ENCODE measurements around the gene CDC42BPA.

GRCh38 chr1:226965581-226966440 lies 352.5 kb downstream of the CDC42BPA start:
- TF ChIP-seq CTCF (IDR thresholded peaks at IDR 0.05): no peak
- TF ChIP-seq ZFX (IDR thresholded peaks at IDR 0.05; ENCODE audit: borderline replicate concordance): no peak

Data from 22Rv1 (cell line).